ENCODE data around the gene STPG1. TPM values are rescaled to one million over a fixed set of nuclear protein-coding genes. Genes with fewer than 3 reads are reported as not detected.

Gene STPG1
- total RNA-seq, 1 donor = 10.0 TPM

GRCh38 chr1:24441480-24441879, 27.9 kb upstream of the STPG1 start:
- TF ChIP-seq, protein P1, sequence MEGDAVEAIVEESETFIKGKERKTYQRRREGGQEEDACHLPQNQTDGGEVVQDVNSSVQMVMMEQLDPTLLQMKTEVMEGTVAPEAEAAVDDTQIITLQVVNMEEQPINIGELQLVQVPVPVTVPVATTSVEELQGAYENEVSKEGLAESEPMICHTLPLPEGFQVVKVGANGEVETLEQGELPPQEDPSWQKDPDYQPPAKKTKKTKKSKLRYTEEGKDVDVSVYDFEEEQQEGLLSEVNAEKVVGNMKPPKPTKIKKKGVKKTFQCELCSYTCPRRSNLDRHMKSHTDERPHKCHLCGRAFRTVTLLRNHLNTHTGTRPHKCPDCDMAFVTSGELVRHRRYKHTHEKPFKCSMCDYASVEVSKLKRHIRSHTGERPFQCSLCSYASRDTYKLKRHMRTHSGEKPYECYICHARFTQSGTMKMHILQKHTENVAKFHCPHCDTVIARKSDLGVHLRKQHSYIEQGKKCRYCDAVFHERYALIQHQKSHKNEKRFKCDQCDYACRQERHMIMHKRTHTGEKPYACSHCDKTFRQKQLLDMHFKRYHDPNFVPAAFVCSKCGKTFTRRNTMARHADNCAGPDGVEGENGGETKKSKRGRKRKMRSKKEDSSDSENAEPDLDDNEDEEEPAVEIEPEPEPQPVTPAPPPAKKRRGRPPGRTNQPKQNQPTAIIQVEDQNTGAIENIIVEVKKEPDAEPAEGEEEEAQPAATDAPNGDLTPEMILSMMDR (IDR thresholded peaks at IDR 0.05; ENCODE audit: insufficient read depth, low read length) = no peak
- H3K4me3 ChIP-seq (ENCODE audit: low read depth, low read length) = no peak overlapping the region
- no peak for DNase-seq (ENCODE audit: low read depth)

DNA sequence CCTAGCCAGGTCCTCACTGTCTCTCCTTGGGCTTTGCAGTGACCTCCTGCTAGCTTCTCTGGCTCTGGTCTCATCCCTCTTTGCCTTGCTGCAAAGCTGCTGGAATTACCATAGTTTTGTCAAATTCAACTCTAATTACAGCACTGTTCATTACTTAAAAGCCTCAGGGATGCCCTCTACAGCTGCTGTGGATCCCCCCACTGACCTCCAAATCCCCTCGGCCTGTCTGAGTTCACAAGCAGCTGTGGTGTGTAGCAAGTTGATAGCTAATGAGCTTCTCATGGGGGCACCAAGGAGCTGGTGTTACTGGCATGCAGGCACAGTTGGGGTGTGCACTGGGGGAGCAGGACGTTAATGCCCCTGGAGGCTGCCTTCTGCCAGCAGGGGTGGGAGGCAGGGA, 26.9 kb upstream of the STPG1 start:
- H3K4me3 ChIP-seq (ENCODE audit: low read depth, low read length) = no peak overlapping the region
- TF ChIP-seq, protein P1 (IDR thresholded peaks at IDR 0.05; ENCODE audit: insufficient read depth, low read length) = no peak
- DNase-seq (ENCODE audit: low read depth) = no peak

DNA sequence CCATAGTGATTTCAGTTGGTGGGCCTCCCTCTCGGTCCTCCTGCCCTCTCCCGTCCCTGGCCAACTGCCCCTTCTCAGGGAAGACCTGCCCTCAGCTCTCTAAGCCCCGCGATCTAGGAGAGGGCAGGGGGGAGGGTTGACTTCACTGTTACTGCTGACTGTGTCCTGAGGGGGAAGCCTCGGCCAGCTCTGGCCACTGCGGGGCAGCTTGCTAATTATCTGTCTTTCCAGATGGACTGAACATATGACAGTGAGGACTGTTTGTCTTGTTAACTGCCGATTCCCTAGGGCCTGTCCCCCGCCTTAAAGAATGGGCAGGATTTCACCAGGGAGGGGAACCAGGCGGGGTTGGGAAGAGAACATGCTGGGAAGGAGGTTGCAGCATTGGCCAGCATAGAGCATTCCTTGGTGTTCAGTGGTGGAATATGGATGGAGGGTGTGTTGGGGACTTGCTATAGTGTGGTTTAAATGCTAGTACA, 24.9 kb upstream of the STPG1 start:
- H3K4me3 ChIP-seq (ENCODE audit: low read depth, low read length) = no peak overlapping the region
- TF ChIP-seq, protein P1 (IDR thresholded peaks at IDR 0.05; ENCODE audit: insufficient read depth, low read length) = no peak
- peak; percentile 62 for DNase-seq (ENCODE audit: low read depth)

GRCh38 chr1:24437631-24438396, 24.2 kb upstream of the STPG1 start:
- DNase-seq (ENCODE audit: low read depth) = peak; percentile 61
- H3K4me3 ChIP-seq (ENCODE audit: low read depth, low read length) = no peak overlapping the region
- TF ChIP-seq, protein P1 (IDR thresholded peaks at IDR 0.05; ENCODE audit: insufficient read depth, low read length) = no peak

GRCh38 chr1:24435782-24436365, 22.3 kb upstream of the STPG1 start:
- DNase-seq (ENCODE audit: low read depth) = no peak
- TF ChIP-seq, protein P1 (IDR thresholded peaks at IDR 0.05; ENCODE audit: insufficient read depth, low read length) = no peak
- no peak overlapping the region for H3K4me3 ChIP-seq (ENCODE audit: low read depth, low read length)

GRCh38 chr1:24427545-24427862, 13.9 kb upstream of the STPG1 start:
- no peak for DNase-seq (ENCODE audit: low read depth)
- TF ChIP-seq, protein P1 (IDR thresholded peaks at IDR 0.05; ENCODE audit: insufficient read depth, low read length) = no peak
- no peak overlapping the region for H3K4me3 ChIP-seq (ENCODE audit: low read depth, low read length)
